Ammon's horn (tissue), 1 donor: Measurements from ENCODE around the gene TKFC.
A peak's percentile ranks its signal among the peaks of the same experiment; 100 is the strongest.

Experiments
- DNase-seq: peaks from one replicate; pipeline ENCODE4 v3.0.0-alpha.2; 2016; ENCODE audit warnings: low spot score

The TKFC gene

DNA sequence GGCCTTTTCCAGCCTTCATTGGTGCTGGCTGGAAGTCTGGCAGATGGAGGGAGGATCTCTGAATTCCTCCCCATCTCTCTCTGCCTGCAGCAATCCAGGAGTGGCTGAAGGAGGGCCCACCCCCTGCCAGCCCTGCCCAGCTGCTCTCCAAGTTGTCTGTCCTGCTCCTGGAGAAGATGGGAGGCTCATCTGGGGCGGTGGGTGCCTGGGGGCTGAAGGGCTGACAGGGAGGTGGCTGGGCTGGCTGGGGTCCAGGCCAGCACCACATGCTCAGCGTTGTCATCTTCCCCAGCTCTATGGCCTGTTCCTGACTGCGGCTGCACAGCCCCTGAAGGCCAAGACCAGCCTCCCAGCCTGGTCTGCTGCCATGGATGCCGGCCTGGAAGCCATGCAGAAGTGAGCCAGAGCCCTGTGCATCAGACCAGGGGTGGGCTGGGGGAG is 12.2 kb downstream of the TKFC start:
- DNase-seq, result peak; percentile 53

DNA sequence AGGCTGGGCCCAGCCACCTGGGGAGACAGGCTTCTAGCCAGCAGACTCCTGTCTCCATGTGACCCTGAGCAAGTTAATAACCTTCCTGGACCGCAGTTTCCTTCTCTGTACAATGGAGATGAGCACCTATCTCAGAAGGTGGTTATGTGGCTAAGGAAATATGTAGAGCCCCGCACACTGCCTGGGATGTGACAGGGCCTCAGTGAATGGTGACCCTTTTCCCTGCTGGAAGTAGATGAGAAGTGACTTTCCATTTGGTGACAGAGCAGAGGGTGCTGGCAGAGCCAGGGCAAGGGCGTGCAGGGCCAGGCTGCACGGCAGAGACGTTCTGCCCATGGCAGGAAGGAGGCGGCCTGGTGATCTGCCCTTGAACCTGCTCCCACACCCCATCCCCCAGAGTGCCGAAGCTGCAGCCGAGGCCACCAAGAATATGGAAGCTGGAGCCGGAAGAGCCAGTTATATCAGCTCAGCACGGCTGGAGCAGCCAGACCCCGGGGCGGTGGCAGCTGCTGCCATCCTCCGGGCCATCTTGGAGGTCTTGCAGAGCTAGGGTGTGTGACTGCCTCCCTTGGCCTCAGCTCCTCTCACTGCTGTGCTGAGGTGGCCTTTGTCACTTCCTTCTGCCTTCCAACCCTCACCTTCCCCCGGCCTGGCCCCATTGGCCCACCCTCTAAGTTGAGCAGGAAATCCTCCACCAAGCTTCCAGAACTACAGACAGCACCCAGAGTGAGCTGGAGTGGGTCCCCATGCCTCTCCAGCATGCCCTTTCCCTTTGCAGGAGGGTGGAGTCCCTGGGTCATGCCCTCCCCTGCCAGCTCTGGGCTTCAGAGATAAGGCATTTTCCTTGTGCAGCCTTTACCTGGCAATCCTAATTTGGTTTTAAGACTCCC is 13.2 kb downstream of the TKFC start:
- no peak for DNase-seq

DNA sequence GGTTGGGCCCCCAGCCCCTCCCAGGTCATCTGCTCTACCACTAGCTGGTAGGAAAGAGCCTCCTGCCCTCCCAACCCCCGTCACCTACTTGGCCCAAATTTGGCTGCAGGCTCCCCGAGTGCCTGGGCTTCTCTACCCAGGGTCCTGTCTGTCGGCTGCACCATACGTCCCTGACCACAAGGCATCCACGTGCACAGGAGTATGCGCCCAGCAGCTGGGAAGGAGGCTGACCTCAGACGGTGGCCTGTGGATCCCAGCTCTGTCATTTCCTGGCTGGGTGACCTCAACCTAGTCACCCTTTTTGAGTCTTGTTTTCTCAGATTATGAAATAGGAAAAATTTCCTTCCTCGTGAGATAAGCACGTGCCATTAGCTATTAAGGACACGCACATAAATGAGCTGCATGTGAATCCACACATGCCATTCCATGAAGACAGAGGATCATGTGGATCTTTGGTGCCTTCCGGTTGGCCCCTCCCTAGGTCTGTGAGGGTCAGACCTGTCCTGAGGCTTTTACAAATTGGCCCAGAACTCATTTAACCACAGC is 15.0 kb downstream of the TKFC start:
- no peak for DNase-seq

DNA sequence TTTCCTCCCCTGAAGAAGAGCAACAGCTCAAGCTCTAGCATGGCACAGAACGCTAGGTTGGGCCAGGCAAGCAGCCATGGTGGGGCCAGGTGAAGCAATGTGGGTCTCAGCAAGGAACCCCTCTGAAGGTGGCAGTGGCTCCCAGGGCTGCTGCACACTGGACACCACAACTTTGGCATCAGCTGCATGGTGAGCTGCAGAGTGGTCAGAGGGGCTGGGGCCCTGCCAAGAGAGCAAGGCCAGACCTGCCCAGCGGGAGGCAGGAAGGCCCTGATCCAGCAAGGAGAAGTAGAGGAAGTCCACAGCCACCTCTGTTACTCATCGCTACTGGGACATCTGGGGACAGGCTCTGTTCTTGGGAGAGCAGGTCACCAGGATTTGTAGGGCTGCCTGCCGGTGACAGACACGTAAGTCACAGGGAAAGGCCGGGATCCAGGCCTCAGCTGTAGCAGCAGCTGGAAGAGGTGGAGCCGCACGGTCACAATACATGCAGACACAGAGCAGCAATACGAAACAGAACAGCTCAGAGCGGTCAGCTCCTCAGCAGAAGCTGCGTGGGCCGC is 16.2 kb downstream of the TKFC start:
- no peak for DNase-seq

DNA sequence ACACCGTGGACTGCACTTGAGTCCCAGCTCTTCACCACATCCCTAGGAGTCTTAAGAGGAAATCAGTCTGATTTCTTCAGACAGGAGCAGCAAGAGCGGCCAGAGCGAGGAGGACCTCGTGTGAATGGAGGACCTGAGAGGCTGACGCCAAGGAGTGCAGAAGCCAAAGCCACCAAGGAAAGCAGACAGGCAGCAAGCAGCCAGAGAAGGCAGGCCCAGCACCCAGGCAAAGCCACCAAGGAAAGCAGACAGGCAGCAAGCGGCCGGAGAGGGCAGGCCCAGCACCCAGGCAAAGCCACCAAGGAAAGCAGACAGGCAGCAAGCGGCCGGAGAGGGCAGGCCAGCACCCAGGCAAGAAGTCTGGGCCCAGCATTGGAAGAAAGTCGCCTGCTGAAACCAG is 16.9 kb downstream of the TKFC start:
- no peak for DNase-seq

DNA sequence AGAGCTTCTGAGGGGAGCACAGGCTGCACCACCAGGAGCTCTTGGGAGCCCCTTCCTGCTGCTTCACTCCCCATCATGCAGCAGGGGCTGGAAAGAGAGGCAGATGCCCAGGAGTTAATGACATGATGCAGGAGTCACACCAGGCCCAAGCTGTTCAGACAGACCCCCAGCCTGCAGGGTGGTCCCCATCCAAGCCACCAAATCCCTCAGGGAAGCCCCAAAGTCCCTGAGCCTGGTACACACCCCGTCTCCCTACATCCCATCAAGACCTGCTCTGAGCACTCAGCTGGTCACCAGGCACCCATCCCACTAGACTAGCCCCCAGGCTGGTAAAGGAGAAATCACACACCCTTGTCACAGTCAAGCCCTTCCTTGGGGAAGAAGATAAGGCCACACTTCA is 17.3 kb downstream of the TKFC start:
- no peak for DNase-seq

DNA sequence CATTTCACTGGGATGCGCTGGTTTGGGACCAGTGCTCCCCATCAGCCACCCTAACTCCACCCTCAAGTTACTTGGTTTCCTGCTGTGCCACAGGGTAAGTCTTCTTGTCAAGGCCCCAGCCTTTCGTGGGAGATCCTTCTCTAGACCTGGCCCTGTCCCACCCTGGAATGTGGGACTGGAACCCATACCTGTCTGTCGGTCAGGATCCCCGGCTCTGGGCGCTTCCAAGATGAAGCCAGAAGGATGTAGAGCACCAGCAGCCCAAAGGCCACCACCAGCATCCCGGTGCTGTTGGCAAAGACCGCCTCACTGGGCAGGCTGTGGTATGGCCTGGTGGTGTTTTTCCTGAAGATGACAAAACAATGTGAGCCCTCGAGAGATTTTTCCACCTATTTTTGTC is 17.8 kb downstream of the TKFC start:
- DNase-seq, result no peak

DNA sequence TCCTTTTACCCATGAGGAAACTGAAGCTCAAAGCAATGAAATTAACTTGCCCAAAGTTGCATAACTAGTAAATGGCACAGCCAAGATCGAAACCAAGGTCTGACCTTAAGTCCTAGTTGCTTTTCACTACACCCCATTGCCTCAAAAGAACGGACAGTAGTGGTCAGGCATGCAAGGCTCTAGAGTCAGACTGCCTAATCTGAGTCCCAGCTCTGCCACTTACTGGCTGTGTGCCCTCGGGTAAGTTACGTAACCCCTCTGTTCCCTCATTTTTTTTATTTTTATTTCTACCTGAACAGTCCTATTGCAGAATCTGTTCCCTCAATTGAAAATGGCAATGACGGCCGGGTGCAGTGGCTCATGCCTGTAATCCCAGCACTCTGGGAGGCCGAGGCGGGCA is 19.0 kb downstream of the TKFC start:
- no peak for DNase-seq

DNA sequence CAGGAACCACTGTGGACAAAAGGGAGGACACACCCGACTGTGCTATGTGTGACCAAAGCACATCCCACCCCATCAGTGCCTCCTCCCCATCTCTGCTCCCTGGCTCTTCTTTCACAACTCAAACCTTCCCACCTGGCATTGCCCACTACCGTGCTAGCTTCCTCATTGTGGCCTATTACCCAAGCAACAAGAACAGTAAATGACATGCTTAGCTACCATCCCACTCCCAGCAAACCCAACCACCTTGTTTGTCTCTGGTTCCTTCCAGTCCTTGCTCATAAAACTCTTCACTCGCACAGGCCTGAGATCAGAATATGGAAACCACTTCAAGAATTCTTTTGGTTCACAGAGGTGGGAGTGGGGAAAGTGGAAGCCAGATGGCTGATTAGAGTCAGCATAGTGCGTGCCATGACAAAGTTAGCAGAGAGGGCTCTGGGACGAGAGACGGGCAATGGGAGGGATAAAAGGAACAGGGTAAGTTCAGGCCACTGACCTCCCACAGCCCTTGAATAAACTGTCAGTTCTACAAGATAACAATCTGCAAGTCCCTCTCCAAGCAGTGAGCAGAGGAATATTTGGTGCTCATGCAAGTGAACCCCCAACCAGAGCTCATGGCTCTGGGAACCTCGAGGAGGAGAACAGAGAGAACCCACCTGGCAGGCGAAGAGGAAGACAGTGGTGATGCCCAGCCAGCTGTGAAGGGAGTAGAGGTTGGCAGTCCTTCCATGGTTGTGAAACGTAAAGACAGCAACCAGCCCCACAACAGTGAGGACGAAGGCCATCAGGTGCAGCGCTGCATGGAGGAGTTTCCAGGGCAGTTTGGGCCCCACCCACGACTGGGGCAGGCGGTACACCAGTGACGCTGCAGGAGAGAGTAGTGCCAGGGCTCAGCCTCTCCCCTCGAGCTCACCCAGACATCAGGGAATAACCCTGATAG is 20.4 kb downstream of the TKFC start:
- no peak for DNase-seq

DNA sequence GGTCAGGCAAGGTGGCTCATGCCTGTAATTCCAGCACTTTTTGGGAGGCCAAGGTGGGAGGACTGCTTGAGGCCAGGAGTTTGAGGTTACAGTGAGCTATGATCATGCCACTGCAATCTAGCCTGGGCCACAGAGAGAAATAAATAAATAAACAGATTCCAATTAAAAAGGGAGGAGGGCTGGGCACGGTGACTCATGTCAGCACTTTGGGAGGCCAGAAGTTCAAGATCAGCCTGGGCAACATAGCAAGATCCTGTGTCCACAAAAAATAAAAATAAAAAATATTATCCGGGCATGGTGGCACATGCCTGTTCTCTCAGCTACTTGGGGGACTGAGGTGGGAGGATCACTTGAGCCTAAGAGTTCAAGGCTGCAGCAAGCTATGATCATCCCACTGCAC is 21.2 kb downstream of the TKFC start:
- no peak for DNase-seq

DNA sequence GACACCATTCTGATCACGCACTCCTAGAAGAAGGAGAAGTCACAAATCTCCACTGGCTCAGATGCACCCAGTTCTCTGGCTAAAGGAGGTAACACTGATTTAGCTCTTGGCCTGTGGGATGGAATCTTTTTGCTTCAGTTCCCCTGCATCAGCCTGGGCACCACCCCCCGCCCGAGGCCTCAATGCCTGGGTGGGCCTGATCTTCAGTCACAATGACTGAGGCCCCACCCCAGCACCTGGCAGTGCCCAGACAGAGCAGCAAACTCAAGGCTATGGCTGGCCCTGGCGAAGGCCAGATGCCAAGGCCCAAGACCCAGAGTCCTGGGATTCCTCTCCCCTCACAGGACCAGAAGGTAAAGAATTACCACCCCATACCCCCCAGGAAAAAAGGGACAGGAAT is 23.7 kb downstream of the TKFC start:
- DNase-seq, result no peak

DNA sequence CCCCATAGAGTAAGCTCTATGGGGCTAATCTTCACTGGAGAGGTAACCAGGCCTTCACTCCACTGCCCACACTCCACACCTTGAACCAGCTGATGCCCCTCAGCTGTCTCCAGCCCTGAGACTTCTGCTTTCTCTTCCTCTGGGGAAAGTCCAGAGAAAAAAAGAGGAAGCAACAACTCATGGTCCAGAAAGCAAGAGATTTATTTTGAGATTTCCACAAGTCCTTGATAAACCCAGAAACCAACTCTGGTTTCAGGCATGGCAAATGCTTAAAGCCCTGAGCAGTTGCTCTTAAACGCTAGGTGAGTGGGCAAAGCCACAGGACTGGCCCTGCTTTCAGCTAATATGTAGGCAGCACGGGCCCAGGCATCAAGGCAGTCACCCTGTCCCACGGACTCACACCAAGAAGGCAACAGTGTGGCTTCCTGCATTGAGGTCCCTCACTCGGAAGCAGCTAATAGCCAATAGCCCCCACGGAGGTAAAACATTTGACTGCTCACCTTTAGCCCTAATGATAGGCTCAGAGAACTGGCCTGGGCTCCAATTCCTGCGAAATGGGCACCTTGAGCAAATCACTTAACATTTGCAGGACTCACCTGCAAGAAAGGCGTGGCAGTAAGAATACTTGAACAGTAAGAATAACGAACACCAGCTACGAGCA is 24.3 kb downstream of the TKFC start:
- peak; percentile 51 for DNase-seq

DNA sequence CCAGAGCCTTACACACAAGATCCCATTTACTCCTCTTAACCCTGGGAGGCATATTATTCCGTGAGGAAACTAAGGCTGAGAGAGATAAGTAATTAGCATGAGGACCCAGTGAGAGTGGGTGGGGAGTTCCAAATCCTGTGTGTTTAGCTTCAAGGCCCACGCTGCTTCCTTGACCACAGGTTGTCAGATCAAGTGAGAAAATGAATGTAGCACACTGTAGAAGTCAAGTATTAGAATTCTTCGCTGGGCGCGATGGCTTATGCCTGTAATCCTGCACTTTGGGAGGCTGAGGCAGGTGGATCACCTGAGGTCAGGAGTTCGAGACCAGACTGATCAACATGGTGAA is 24.8 kb downstream of the TKFC start:
- DNase-seq, result no peak

DNA sequence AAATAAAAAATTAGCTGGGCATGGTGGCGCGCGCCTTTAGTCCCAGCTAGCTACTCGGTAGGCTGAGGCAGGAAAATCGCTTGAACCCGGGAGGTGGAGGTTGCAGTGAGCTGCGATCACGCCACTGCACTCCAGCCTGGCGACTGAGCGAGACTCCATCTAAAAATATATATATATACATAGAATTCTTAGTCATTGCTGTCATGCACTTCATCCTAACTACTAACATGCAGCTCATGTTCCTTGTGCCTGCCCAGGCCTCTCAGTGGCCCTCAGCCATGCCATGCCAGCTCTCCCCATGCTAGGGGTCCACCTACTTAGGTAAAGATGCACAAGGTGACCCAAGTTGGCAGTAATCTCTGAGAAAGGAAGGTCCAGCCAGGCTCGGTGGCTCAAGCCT is 25.5 kb downstream of the TKFC start:
- DNase-seq, result no peak

DNA sequence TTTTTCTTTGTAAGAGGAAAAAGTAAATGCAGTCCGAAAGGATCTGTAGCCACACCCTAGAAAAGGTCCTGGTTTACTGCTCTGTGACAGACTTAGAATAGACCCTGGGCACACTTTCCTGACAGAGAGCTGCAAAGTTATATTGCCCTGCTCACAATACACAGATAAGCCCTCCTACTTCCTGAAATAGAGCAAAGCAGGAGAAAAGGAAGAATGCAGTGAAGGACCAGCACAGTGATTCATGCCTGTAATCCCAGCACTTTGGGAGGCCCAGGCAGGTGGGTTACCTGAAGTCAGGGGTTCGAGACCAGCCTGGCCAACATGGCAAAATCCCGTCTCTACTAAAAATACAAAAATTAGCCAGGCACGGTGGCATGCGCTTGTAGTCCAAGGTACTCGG is 26.5 kb downstream of the TKFC start:
- DNase-seq, result no peak

DNA sequence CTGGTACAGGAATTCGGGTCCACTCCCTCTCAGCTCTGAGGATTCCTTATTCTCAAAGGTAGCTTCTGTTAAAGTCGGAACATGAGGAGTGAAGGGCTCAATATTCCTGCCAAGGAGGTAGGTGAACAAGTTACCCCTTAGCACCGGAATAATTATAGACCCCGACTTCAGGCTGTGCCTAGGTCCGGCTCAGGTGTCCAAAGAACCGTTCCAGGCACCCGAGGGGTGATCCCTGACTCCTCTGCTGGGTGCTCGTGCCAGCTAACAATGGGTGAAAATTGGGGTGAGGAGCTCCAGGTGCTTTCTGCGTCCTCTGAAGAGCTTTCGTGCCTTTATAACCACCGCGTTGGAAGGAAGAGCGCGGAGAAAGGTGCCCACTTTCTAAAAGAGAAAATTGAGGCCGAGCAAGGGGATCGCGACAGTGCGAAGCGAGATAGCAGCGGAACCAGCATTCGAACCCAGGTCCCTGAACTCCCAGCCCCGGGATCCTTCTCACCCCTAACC is 28.3 kb downstream of the TKFC start:
- DNase-seq, result no peak

DNA sequence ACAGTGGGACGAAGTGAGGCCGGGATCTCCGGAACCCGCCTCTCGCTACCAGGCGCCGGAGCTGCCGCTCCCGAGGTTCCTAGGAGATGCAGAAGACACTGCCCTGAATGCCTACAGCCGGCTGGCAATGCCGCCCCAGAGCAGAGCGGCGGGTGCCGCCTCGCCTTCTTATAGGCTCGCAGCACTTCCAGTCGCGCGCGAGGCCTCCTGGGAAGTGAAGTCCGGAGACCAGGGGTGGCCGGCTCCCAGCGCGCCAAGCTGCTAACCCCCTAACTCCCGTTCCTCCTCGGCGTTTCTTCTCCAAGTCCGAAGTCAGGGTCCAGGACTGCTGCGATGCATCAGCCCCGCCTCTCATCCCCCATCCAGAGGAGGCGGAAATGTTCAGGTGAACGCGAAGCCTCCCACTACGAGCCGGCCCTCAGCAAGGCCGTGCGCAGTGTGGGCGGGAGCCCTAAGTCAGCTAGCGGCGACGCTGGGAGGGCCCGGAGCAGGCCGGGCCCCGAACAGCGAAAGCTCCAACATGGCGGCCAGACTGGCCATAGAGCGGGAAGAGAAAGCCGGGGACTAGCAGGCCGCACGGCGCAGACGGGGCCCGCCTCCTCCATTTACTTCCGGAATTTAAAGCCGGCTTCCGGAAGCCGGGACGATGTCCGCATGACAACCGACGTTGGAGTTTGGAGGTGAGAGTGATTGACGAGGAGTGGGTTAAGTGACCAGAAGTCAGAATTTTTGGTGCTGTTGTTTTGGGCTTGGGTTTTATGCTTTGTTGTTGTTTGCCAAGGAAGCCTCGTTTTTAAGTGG is 28.9 kb downstream of the TKFC start, which contains the start of the genes CYB561A3 and TMEM138:
CYB561A3 (minus strand) TSS at position 142 of the 801 bp plus-strand sequence. CDS start 5,169 bp downstream, outside the sequence.
TMEM138 (plus strand) TSS at position 634 of the 801 bp plus-strand sequence. CDS start 2,017 bp downstream, outside the sequence.
- DNase-seq, result peak; percentile 96

DNA sequence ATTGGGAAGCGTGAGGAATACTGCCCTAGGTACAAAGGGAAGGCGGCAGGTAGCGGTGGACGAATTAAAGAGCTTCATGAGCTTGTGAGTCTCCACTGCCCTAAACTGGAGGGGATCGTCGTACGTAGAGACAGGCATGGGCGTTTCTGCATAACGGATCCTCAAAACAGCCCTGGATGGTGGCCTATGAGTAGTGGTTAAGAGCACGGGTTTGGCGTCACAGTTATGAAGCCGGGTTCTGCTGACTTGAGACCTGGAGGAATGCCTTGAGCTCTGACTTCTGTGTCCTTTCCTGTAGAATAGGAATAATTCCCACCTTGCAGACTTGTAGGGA is 29.5 kb downstream of the TKFC start:
- DNase-seq, result peak; percentile 30

DNA sequence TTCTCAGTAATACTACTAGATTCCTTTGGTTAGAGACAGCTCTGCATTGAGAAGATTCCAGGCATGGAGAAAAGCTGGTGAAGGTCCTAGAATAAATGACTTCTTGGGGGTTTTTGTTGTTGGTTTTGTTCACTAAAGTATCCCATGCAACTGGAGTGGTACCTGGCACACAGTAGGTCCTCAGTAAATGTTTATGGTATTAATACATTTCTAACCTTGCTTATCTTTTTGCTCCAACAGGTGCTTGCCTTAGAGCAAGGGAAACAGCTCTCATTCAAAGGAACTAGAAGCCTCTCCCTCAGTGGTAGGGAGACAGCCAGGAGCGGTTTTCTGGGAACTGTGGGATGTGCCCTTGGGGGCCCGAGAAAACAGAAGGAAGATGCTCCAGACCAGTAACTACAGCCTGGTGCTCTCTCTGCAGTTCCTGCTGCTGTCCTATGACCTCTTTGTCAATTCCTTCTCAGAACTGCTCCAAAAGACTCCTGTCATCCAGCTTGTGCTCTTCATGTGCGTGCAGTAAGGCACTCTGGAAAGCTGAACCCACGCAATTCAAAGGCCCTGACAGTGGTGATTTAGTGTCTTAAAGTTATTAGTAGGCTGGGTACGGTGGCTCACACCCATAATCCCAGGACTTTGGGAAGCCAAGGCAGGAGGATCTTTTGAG is 31.1 kb downstream of the TKFC start:
- DNase-seq, result no peak

DNA sequence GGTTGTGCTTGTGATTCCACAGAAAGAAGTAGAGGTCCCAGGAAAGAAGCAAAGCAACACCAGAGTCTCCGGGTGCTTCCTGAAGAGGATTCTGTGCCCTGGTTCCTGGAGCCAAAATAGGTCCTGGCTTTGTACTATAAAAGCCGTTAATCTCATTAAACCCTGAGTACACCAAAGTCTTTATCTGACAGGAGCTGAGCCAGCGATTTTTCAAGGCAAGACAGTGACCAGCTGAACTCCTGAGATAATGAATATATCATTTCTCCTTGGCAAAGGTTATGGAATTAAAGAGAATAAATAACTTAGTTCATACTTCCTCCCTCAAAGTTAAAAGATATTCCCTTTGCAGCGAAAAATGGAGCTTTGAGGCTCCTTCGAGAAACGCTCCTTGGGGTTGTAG is 34.4 kb downstream of the TKFC start:
- no peak for DNase-seq
